Activated CD8-positive, alpha-beta memory T cell treated with anti-CD3 and anti-CD28 coated beads for 24 hours (primary cell): Measurements from ENCODE around the gene ALDH5A1.
A peak's percentile ranks its signal among the peaks of the same experiment; 100 is the strongest.

ENCODE experiments used
- DNase-seq: peaks from one replicate; pipeline ENCODE4 v3.0.0-alpha.2; 2020

Gene ALDH5A1

GRCh38 chr6:24576447-24576846 lies 81.7 kb downstream of the ALDH5A1 start:
- DNase-seq, result no peak

- DNase-seq, result peak; percentile 90
Observed at GRCh38 chr6:24581084-24581669, 86.4 kb downstream of the ALDH5A1 start.

- peak; percentile 83 for DNase-seq
Observed at GRCh38 chr6:24583463-24584381, 89.0 kb downstream of the ALDH5A1 start.

DNA sequence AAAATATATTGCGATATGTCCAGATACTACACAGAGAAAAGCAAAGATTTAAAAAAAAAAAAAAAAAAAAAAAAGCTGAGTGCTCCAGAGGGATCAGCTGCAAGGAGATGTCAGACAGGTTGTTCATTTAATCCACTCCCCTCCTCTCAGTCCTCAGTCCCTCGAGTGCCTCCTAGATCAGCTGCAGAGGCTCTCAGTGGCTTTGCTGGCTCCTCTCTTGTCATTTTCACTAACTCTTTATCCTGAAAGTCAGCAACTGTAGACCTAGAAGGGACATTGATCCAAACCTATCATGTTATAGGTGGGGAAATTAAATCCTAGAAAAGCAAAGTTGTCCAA lies 89.6 kb downstream of the ALDH5A1 start:
- DNase-seq, result no peak
